HepG2 (cell line): ENCODE results near the gene ACACA. TPM values are rescaled to one million over a fixed set of nuclear protein-coding genes. Genes with fewer than 3 reads are reported as not detected.

Source experiments
- ATAC-seq: fragments of 200-7000 bp; cut with Tn5 transposase; 3 replicates; pipeline ENCODE4 v1.9.1; 2020; ENCODE audit warnings: mild to moderate bottlenecking, moderate library complexity
- BruUV-seq: library from RNA; stranded (reverse); fragments of 400-500 nt; replicated peaks from 2 replicates; lab custom pipeline; 2021; lab: Mats Ljungman, UMichigan
- CTCF ChIA-PET: fragments of 300-600 bp; formaldehyde crosslinking; extraction: SDS; loops from one replicate; lab custom pipeline; 2021; ENCODE audit warnings: low total read pairs, inconsistent platforms, low intra/inter-chr PET ratio; lab: Yijun Ruan, JAX
- POLR2A ChIA-PET: fragments of 350-600 bp; sonication (Branson Sonifier 250); formaldehyde crosslinking; loops from one replicate; lab custom pipeline; 2020; ENCODE audit warnings: antibody characterized with exemption, inconsistent platforms; lab: Yijun Ruan, JAX
- DNase-seq: peaks from one replicate; pipeline ENCODE4 v3.0.0-alpha.2; 2015; ENCODE audit warnings: low spot score
- FAIRE-seq: peaks from 3 replicates; lab custom pipeline; 2011; peaks lifted over from hg19 to GRCh38; lab: Jason Lieb, UNC
- H2AFZ ChIP-seq: one replicate; pipeline ENCODE4 v1.6.1; 2011; ENCODE audit warnings: low read length, inconsistent platforms
- H3K27ac ChIP-seq: fragments of 300-600 bp; 3 replicates; pipeline ENCODE4 v1.8.0; 2011; ENCODE audit warnings: mixed run types, mild to moderate bottlenecking, mixed read lengths, low read length, inconsistent platforms; ENCODE audit not compliant: insufficient read depth; ENCODE audit errors: extremely low read length
- H3K27me3 ChIP-seq, 2 experiments: fragments of 200-600 bp in 1 of 2; 2 replicates in 1 of 2; 3 replicates in 1 of 2; pipeline versions ENCODE4 v1.6.0 to v1.8.0; 2011; ENCODE audit warnings: low read length in 2 of 2, mild to moderate bottlenecking in 2 of 2, moderate library complexity in 2 of 2, inconsistent platforms in 1 of 2; ENCODE audit not compliant: insufficient read depth in 2 of 2, control insufficient read depth in 1 of 2
- H3K36me3 ChIP-seq, 2 experiments: fragments of 200-600 bp in 1 of 2; replicated peaks in 1 of 2; 2 replicates in 1 of 2; 3 replicates in 1 of 2; pipeline versions ENCODE4 v1.5.1 to v1.8.0; 2011; ENCODE audit warnings: low read length in 2 of 2, inconsistent platforms in 1 of 2; ENCODE audit not compliant: insufficient read depth in 2 of 2, control insufficient read depth in 1 of 2
- H3K4me1 ChIP-seq: 2 replicates; pipeline ENCODE4 v1.5.1; 2012; ENCODE audit warnings: low read length, inconsistent platforms; ENCODE audit not compliant: insufficient read depth
- H3K4me2 ChIP-seq: 2 replicates; pipeline ENCODE4 v1.6.0; 2011; ENCODE audit warnings: low read depth, low read length, inconsistent platforms
- H3K4me3 ChIP-seq, 3 experiments: fragments of 200-600 bp in 1 of 3; sonication (generic), shearing (Covaris generic) in 1 of 3; replicated peaks in 1 of 3; 2 replicates each; pipeline ENCODE4 v1.5.1; 2011 to 2016; ENCODE audit warnings: low read length in 3 of 3, inconsistent platforms in 2 of 3, low read depth in 2 of 3, mild to moderate bottlenecking in 2 of 3, control low read depth in 1 of 3, mixed read lengths in 1 of 3; ENCODE audit not compliant: insufficient read depth in 1 of 3
- H3K79me2 ChIP-seq: one replicate; pipeline ENCODE4 v1.6.1; 2011; ENCODE audit warnings: low read length, inconsistent platforms; ENCODE audit not compliant: insufficient read depth
- H3K9ac ChIP-seq: 2 replicates; pipeline ENCODE4 v1.6.0; 2011; ENCODE audit warnings: mild to moderate bottlenecking, low read depth, low read length, inconsistent platforms; ENCODE audit not compliant: insufficient read depth
- H3K9me3 ChIP-seq: 2 replicates; pipeline ENCODE4 v1.5.1; 2012; ENCODE audit warnings: mild to moderate bottlenecking, low read length
- H4K20me1 ChIP-seq: 2 replicates; pipeline ENCODE4 v1.6.0; 2011; ENCODE audit warnings: inconsistent platforms, mild to moderate bottlenecking, low read length, moderate library complexity; ENCODE audit not compliant: insufficient read depth
- AGO1 ChIP-seq: fragments of 200-400 bp; formaldehyde crosslinking; IDR thresholded peaks from 2 replicates; pipeline ENCODE4 v1.6.1; 2017; ENCODE audit warnings: mild to moderate bottlenecking, low read depth, low read length, moderate library complexity; ENCODE audit not compliant: poor library complexity, severe bottlenecking
- AHDC1 ChIP-seq: sonication (generic); formaldehyde crosslinking; IDR thresholded peaks from 2 replicates; pipeline ENCODE4 v1.5.1; 2020; ENCODE audit warnings: mild to moderate bottlenecking, missing genetic modification reagents, borderline replicate concordance
- CHCHD3 ChIP-seq: sonication (generic); formaldehyde crosslinking; IDR thresholded peaks from 2 replicates; pipeline ENCODE4 v1.8.0; 2022; ENCODE audit warnings: mild to moderate bottlenecking, missing genetic modification reagents, moderate library complexity
- EED ChIP-seq: sonication (generic); formaldehyde crosslinking; IDR thresholded peaks from 2 replicates; pipeline ENCODE4 v1.5.0; 2020; ENCODE audit warnings: mild to moderate bottlenecking, missing genetic modification reagents
- POLR2AphosphoS2 ChIP-seq: IDR thresholded peaks from 2 replicates; pipeline ENCODE4 v1.6.1; 2011; ENCODE audit warnings: low read depth, low read length, improper control_type of control experiment
- SETDB1 ChIP-seq: sonication (generic); formaldehyde crosslinking; IDR thresholded peaks from 2 replicates; pipeline ENCODE4 v1.5.1; 2020; ENCODE audit warnings: missing genetic modification reagents, mild to moderate bottlenecking, borderline replicate concordance
- SMAD3 ChIP-seq: sonication (generic); formaldehyde crosslinking; IDR thresholded peaks from 2 replicates; pipeline ENCODE4 v1.4.0; 2020; ENCODE audit warnings: missing genetic modification reagents
- SP140L ChIP-seq: sonication (generic); formaldehyde crosslinking; IDR thresholded peaks from 2 replicates; pipeline ENCODE4 v1.4.0; 2020; ENCODE audit warnings: missing genetic modification reagents, borderline replicate concordance
- STAG1 ChIP-seq: sonication (generic); formaldehyde crosslinking; IDR thresholded peaks from 2 replicates; pipeline ENCODE4 v1.4.0; 2020; ENCODE audit warnings: missing genetic modification reagents
- ZKSCAN5 ChIP-seq: sonication (generic); formaldehyde crosslinking; IDR thresholded peaks from 2 replicates; pipeline ENCODE4 v1.5.1; 2020; ENCODE audit warnings: mild to moderate bottlenecking, missing genetic modification reagents
- WGBS: methylation state at CpG from one replicate; pipeline ENCODE4 v1.1.6; 2017; ENCODE audit warnings: low lambda C conversion rate; 5-methylcytosine and 5-hydroxymethylcytosine counted together
- in situ Hi-C: cut with HindIII; loops from 2 replicates; pipeline ENCODE4 v1.10.0; 2017; ENCODE audit warnings: low pct_unique_long_range_greater_than_20kb; ENCODE audit not compliant: extremely low pct_ligation_motif_present
- intact Hi-C: fragments of 100-400 bp; cut with micrococcal nuclease; formaldehyde crosslinking; loops from one replicate; pipeline ENCODE4 v1.10.0; 2022; ENCODE audit not compliant: unreplicated experiment
- polyA plus RNA-seq, 8 experiments: library from polyadenylated mRNA; depleted of rRNA in 3 of 8; stranded (reverse) in 7 of 8; unstranded in 1 of 8; fragments of >200 nt; fragmentation: Illumina TruSeq in 4 of 8; extraction: Trizol in 4 of 8; gene quantifications; 2 replicates each; pipeline versions ENCODE4 v1.2.1 to v1.2.3, GENCODE V29; 2011 to 2016; ENCODE audit warnings: low read depth in 4 of 8, missing spikeins in 1 of 8, mixed read lengths in 1 of 8; ENCODE audit not compliant: insufficient read depth in 1 of 8
- total RNA-seq, 5 experiments: library from RNA; depleted of rRNA; stranded (reverse); fragments of >200 nt; fragmentation: Illumina TruSeq; extraction: Trizol; gene quantifications; 2 replicates each; pipeline ENCODE4 v1.2.3, GENCODE V29; 2016; ENCODE audit warnings: low read depth in 1 of 5
- TF ChIP-seq, protein P1 (sequence below): sonication (generic); formaldehyde crosslinking; IDR thresholded peaks from 2 replicates; pipeline ENCODE4 v1.4.0; 2020; ENCODE audit warnings: missing genetic modification reagents, mild to moderate bottlenecking, borderline replicate concordance

ACACA gene
- total and polyA plus RNA-seq, 2 of the 13 experiments (the other 11 are each of a cell fraction or from before 2014, with no cell fraction given): 39.2 to 47.2 TPM

DNA sequence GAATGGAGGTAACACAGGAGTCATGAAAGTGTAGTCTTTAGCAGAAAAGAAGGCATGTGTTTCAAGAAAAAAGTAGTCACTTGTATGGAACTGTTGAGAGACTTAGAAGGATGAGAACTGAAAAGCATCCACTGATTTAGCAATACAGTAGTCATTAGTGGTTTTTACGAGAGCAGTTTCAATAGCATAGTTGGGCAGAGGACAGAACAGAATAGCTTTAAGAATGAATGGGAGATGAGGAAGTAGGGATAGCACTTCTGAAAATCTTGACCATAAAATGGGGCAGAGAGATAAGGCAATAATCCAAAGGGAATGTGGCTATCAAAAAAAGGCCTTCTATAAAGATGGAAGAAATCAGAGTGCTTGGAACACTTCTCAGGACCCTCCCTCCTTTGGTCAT is 95.7 kb downstream of the ACACA start:
- TF ChIP-seq SETDB1 (CRISPR knock-in tag) (no peak), CHCHD3 (CRISPR knock-in tag) (no peak), SMAD3 (CRISPR knock-in tag) (no peak), AGO1 (no peak), POLR2AphosphoS2 (no peak), ZKSCAN5 (no peak), AHDC1 (no peak), EED (CRISPR knock-in tag) (no peak), SP140L (CRISPR knock-in tag) (no peak), STAG1 (CRISPR knock-in tag) (no peak)
- TF ChIP-seq, protein P1, sequence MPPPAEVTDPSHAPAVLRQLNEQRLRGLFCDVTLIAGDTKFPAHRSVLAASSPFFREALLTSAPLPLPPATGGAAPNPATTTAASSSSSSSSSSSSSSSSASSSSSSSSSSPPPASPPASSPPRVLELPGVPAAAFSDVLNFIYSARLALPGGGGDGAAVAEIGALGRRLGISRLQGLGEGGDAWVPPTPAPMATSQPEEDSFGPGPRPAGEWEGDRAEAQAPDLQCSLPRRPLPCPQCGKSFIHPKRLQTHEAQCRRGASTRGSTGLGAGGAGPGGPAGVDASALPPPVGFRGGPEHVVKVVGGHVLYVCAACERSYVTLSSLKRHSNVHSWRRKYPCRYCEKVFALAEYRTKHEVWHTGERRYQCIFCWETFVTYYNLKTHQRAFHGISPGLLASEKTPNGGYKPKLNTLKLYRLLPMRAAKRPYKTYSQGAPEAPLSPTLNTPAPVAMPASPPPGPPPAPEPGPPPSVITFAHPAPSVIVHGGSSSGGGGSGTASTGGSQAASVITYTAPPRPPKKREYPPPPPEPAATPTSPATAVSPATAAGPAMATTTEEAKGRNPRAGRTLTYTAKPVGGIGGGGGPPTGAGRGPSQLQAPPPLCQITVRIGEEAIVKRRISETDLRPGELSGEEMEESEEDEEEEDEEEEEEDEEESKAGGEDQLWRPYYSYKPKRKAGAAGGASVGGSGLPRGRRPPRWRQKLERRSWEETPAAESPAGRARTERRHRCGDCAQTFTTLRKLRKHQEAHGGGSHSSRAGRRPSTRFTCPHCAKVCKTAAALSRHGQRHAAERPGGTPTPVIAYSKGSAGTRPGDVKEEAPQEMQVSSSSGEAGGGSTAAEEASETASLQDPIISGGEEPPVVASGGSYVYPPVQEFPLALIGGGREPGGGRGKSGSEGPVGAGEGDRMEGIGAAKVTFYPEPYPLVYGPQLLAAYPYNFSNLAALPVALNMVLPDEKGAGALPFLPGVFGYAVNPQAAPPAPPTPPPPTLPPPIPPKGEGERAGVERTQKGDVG: no peak
- Histone ChIP-seq H3K27me3 (no peaks in the 10 kb centered on the region), H4K20me1 (no peaks in the 10 kb centered on the region), H3K27ac (no peak overlapping the region), H3K9ac (no peak overlapping the region), H3K4me1 (no peaks in the 10 kb centered on the region), H3K4me3 (no peak overlapping the region), H3K79me2 (peaks cover 50% of the 10 kb centered on the region), H3K36me3 (peaks cover 1 to 27% of the 10 kb centered on the region in 2 experiments; a peak in 2 of 5 replicates), H3K9me3 (no peaks in the 10 kb centered on the region), H2AFZ (no peak overlapping the region), H3K4me2 (no peak overlapping the region)
- DNase-seq (no peak), FAIRE-seq (no peak), ATAC-seq (no peak)
- intact Hi-C loops: no loop called here
- CTCF ChIA-PET: no interaction called here
- POLR2A ChIA-PET: no interaction called here
- in situ Hi-C loops: no loop called here
- 96% methylated on average over 1 of the region's 1 CpG for WGBS
- BruUV-seq: no TSS peak
